H9 (cell line): ENCODE measurements around the gene FA2H. TPM values are rescaled to one million over a fixed set of nuclear protein-coding genes. Genes with fewer than 3 reads are reported as not detected.

ENCODE experiments used
- DNase-seq: peaks from one replicate; pipeline ENCODE4 v3.0.0-alpha.2; 2017
- H2AFZ ChIP-seq: one replicate; pipeline ENCODE4 v1.6.1; 2013; ENCODE audit warnings: mild to moderate bottlenecking, low read length, control low read depth, moderate library complexity
- H2AK5ac ChIP-seq: 2 replicates; pipeline ENCODE4 v1.6.1; 2013; ENCODE audit warnings: low read length, control low read depth, mixed read lengths; ENCODE audit not compliant: insufficient read length
- H2BK120ac ChIP-seq: one replicate; pipeline ENCODE4 v1.6.1; 2013; ENCODE audit warnings: low read depth, mild to moderate bottlenecking, low read length, control low read depth, inconsistent platforms; ENCODE audit not compliant: poor library complexity, severe bottlenecking
- H2BK12ac ChIP-seq: 2 replicates; pipeline ENCODE4 v1.6.1; 2013; ENCODE audit warnings: low read length, control low read depth, mixed read lengths, low read depth; ENCODE audit not compliant: insufficient read length
- H2BK15ac ChIP-seq: 2 replicates; pipeline ENCODE4 v1.6.1; 2013; ENCODE audit warnings: low read depth, low read length, control low read depth
- H2BK20ac ChIP-seq: one replicate; pipeline ENCODE4 v1.6.1; 2013; ENCODE audit warnings: low read depth, mild to moderate bottlenecking, low read length, control low read depth, inconsistent platforms; ENCODE audit not compliant: poor library complexity, severe bottlenecking
- H2BK5ac ChIP-seq: 2 replicates; pipeline ENCODE4 v1.6.1; 2013; ENCODE audit warnings: low read length, control low read depth, mixed read lengths; ENCODE audit not compliant: insufficient read length
- H3K14ac ChIP-seq: 2 replicates; pipeline ENCODE4 v1.6.1; 2013; ENCODE audit warnings: low read length, control low read depth; ENCODE audit not compliant: insufficient read depth
- H3K18ac ChIP-seq: 2 replicates; pipeline ENCODE4 v1.6.1; 2013; ENCODE audit warnings: low read depth, mild to moderate bottlenecking, mixed read lengths, low read length, control low read depth; ENCODE audit not compliant: insufficient read length
- H3K23ac ChIP-seq: 2 replicates; pipeline ENCODE4 v1.6.1; 2013; ENCODE audit warnings: low read length, control low read depth, mixed read lengths, low read depth; ENCODE audit not compliant: insufficient read length
- H3K23me2 ChIP-seq: 2 replicates; pipeline ENCODE4 v1.6.1; 2013; ENCODE audit warnings: low read depth, mild to moderate bottlenecking, mixed read lengths, low read length, control low read depth; ENCODE audit not compliant: insufficient read length, poor library complexity, severe bottlenecking
- H3K27ac ChIP-seq: 2 replicates; pipeline ENCODE4 v1.5.1; 2013; ENCODE audit warnings: low read length, control low read depth, mixed read lengths, low read depth; ENCODE audit not compliant: insufficient read length
- H3K27me3 ChIP-seq: 2 replicates; pipeline ENCODE4 v1.6.1; 2013; ENCODE audit warnings: low read length, control low read depth, inconsistent platforms; ENCODE audit not compliant: insufficient read depth
- H3K4ac ChIP-seq: 2 replicates; pipeline ENCODE4 v1.6.1; 2013; ENCODE audit warnings: low read depth, mild to moderate bottlenecking, control low read depth, inconsistent platforms, low read length, moderate library complexity
- H3K4me1 ChIP-seq: 2 replicates; pipeline ENCODE4 v1.6.1; 2013; ENCODE audit warnings: low read length, control low read depth, inconsistent platforms; ENCODE audit not compliant: insufficient read depth
- H3K4me2 ChIP-seq: 2 replicates; pipeline ENCODE4 v1.6.1; 2013; ENCODE audit warnings: low read length, control low read depth, mixed read lengths; ENCODE audit not compliant: insufficient read length, insufficient read depth
- H3K56ac ChIP-seq: 2 replicates; pipeline ENCODE4 v1.6.1; 2013; ENCODE audit warnings: low read depth, mild to moderate bottlenecking, mixed read lengths, low read length, control low read depth; ENCODE audit not compliant: insufficient read length
- H3K79me1 ChIP-seq: 2 replicates; pipeline ENCODE4 v1.6.1; 2013; ENCODE audit warnings: low read depth, mild to moderate bottlenecking, moderate library complexity, low read length, control low read depth, inconsistent platforms; ENCODE audit not compliant: insufficient read depth, poor library complexity, severe bottlenecking
- H3K79me2 ChIP-seq: 2 replicates; pipeline ENCODE4 v1.6.1; 2013; ENCODE audit warnings: low read length, control low read depth, inconsistent platforms; ENCODE audit not compliant: insufficient read depth
- H3K9ac ChIP-seq: 2 replicates; pipeline ENCODE4 v1.6.1; 2013; ENCODE audit warnings: low read length, control low read depth, mixed read lengths; ENCODE audit not compliant: insufficient read length; ENCODE audit errors: extremely low read depth
- H3K9me3 ChIP-seq: one replicate; pipeline ENCODE4 v1.6.1; 2013; ENCODE audit warnings: low read depth, low read length, inconsistent platforms; ENCODE audit not compliant: control insufficient read depth
- H3T11ph ChIP-seq: one replicate; pipeline ENCODE4 v1.6.1; 2013; ENCODE audit warnings: mild to moderate bottlenecking, low read length, control low read depth, inconsistent platforms
- H4K20me1 ChIP-seq: one replicate; pipeline ENCODE4 v1.6.1; 2013; ENCODE audit not compliant: control insufficient read depth, insufficient read length, insufficient read depth
- H4K5ac ChIP-seq: 2 replicates; pipeline ENCODE4 v1.6.1; 2013; ENCODE audit warnings: low read depth, mild to moderate bottlenecking, mixed read lengths, low read length, control low read depth; ENCODE audit not compliant: insufficient read length
- H4K8ac ChIP-seq: replicated peaks from 2 replicates; pipeline ENCODE4 v1.6.1; 2013; ENCODE audit warnings: low read length, control low read depth, mixed read lengths, low read depth; ENCODE audit not compliant: insufficient read length
- H4K91ac ChIP-seq: 2 replicates; pipeline ENCODE4 v1.6.1; 2013; ENCODE audit warnings: low read depth, mild to moderate bottlenecking, moderate library complexity, mixed read lengths, low read length, control low read depth; ENCODE audit not compliant: insufficient read length
- H3K27ac Mint-ChIP-seq, 3 experiments: 2 replicates in 2 of 3; 3 replicates in 1 of 3; pipeline ENCODE4 v1.8.0; 2020 to 2021; ENCODE audit warnings: mixed read lengths in 3 of 3, mild to moderate bottlenecking in 1 of 3, moderate library complexity in 1 of 3
- H3K27me3 Mint-ChIP-seq: 2 replicates; pipeline ENCODE4 v1.8.0; 2021; ENCODE audit warnings: low read depth, mild to moderate bottlenecking, moderate library complexity, mixed read lengths
- H3K36me3 Mint-ChIP-seq, 3 experiments: 2 replicates in 2 of 3; 3 replicates in 1 of 3; pipeline ENCODE4 v1.8.0; 2020 to 2021; ENCODE audit warnings: low read depth in 3 of 3, mixed read lengths in 3 of 3; ENCODE audit not compliant: insufficient read depth in 1 of 3
- H3K4me1 Mint-ChIP-seq, 2 experiments: 2 replicates each; pipeline ENCODE4 v1.8.0; 2020; ENCODE audit warnings: mixed read lengths in 2 of 2
- H3K4me3 Mint-ChIP-seq, 2 experiments: 2 replicates in 1 of 2; 3 replicates in 1 of 2; pipeline ENCODE4 v1.8.0; 2020 to 2021; ENCODE audit warnings: mild to moderate bottlenecking in 2 of 2, mixed read lengths in 2 of 2, moderate library complexity in 1 of 2
- H3K9me3 Mint-ChIP-seq, 2 experiments: 2 replicates in 1 of 2; 3 replicates in 1 of 2; pipeline ENCODE4 v1.8.0; 2020; ENCODE audit warnings: mild to moderate bottlenecking in 2 of 2, mixed read lengths in 2 of 2, moderate library complexity in 1 of 2
- CTCF ChIP-seq: fragments of 200-600 bp; sonication (generic); conservative IDR thresholded peaks from 3 replicates; pipeline ENCODE4 v1.8.0; 2021; ENCODE audit warnings: antibody characterized with exemption, mild to moderate bottlenecking
- WGBS: extraction: QIAGEN DNeasy Blood & Tissue Kit; methylation state at CpG from one replicate; pipeline ENCODE4 v1.1.7; 2013; ENCODE audit warnings: missing lambda C conversion rate, low lambda C conversion rate, mixed read lengths; ENCODE audit not compliant: insufficient read length; ENCODE audit errors: extremely low coverage; 5-methylcytosine and 5-hydroxymethylcytosine counted together
- total RNA-seq: library from RNA; stranded (reverse); gene quantifications from 2 replicates; pipeline ENCODE4 v1.2.1, GENCODE V29; 2021

FA2H gene
- total RNA-seq, 1 experiment from 2014 or later = 25.1 TPM

GRCh38 chr16:74666425-74667254 is 108.0 kb downstream of the FA2H start, which contains the start of gene RFWD3:
TSS of gene RFWD3 (minus strand) at chr16:74666877. CDS start at chr16:74661449, 5,428 bp downstream.
- TF ChIP-seq CTCF = no peak
- peaks cover 16% of the 10 kb centered on the region; the same call in 1 of the 2 replicates for H3K79me2 ChIP-seq
- H3K9me3 ChIP-seq = no peaks in the 10 kb centered on the region
- H3K27me3 Mint-ChIP-seq = peaks cover 2% of the 10 kb centered on the region
- H4K8ac ChIP-seq = no peak within 1 kb of the TSS
- no peak within 1 kb of the TSS for H2AK5ac ChIP-seq
- peak within 1 kb of the TSS; percentile 83 for H3K18ac ChIP-seq
- peak within 1 kb of the TSS; percentile 20 for H3K27ac ChIP-seq
- H4K5ac ChIP-seq = no peak within 1 kb of the TSS
- H3K4me2 ChIP-seq = peak within 1 kb of the TSS; percentile 81
- WGBS = no CpG with 5 or more reads among the region's 63 CpGs
- peak within 1 kb of the TSS; percentile 93 for H2AFZ ChIP-seq
- peak; percentile 99 for DNase-seq
- peak within 1 kb of the TSS; percentile 51; the same call in 1 of the 2 replicates for H3K4ac ChIP-seq
- no peak within 1 kb of the TSS for H2BK20ac ChIP-seq
- H2BK5ac ChIP-seq = peak within 1 kb of the TSS; percentile 12
- H3K9me3 Mint-ChIP-seq = peaks cover 5 to 11% of the 10 kb centered on the region in 2 experiments; a peak in 3 of 5 replicates
- H3K23ac ChIP-seq = no peak within 1 kb of the TSS
- no peak within 1 kb of the TSS for H2BK15ac ChIP-seq
- H3K36me3 Mint-ChIP-seq = peaks cover 28 to 47% (median 44%) of the 10 kb centered on the region in 3 experiments
- H3K4me1 Mint-ChIP-seq = peaks cover 12 to 21% of the 10 kb centered on the region in 2 experiments
- no peak within 1 kb of the TSS for H3K56ac ChIP-seq
- H3K79me1 ChIP-seq = no peaks in the 10 kb centered on the region
- no peaks in the 10 kb centered on the region for H4K20me1 ChIP-seq
- H2BK12ac ChIP-seq = no peak within 1 kb of the TSS
- H3T11ph ChIP-seq = peak within 1 kb of the TSS; percentile 78
- H3K4me3 Mint-ChIP-seq = peak within 1 kb of the TSS; percentile 89 to 96
- H3K4me1 ChIP-seq = no peaks in the 10 kb centered on the region; the same call in 1 of the 2 replicates
- no peaks in the 10 kb centered on the region for H3K27me3 ChIP-seq
- H2BK120ac ChIP-seq = no peak within 1 kb of the TSS
- peak within 1 kb of the TSS; percentile 96 for H3K9ac ChIP-seq
- no peak within 1 kb of the TSS for H4K91ac ChIP-seq
- peak within 1 kb of the TSS; percentile 97 for H3K14ac ChIP-seq
- H3K27ac Mint-ChIP-seq = peak within 1 kb of the TSS; percentile 78 to 98 (median 96); a peak in 6 of 7 replicates
- peaks cover 12% of the 10 kb centered on the region for H3K23me2 ChIP-seq
